ENCODE results near the gene ARL5B.

Gene ARL5B

GRCh38 chr10:18658271-18659124 is 733 bp upstream of the ARL5B start:
- no peak for DNase-seq (ENCODE audit: low read depth)

- DNase-seq (ENCODE audit: low read depth), result no peak
These were observed 746 bp downstream of the ARL5B start for GRCh38 chr10:18659819-18660535.

DNA sequence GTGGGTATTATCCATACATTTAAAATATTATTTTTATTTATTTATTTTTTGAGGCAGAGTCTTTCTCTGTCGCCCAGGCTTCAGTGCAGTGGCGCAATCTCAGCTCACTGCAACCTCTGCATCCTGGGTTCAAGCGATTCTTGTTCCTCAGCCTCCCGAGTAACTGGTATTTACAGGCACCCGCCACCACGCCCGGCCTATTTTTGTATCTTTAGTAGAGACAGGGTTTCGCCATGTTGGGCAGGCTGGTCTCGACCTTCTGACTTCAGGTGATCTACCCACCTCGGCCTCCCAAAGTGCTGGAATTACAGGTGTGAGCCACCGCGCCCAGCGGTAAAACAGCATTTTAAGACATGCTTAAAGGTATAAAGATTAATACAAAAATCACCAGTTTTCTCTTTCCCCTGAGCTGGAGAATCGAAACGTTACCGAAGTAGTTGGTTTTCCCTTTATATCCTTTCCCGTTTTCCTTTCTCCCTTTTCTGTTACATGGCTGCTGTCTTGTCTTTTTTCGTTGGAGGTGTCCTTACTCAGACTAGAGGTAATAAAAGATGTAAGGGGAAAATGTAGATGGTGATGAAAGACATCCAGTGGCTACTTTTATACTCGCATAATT is 1.7 kb downstream of the ARL5B start:
- no peak for DNase-seq (ENCODE audit: low read depth)

DNA sequence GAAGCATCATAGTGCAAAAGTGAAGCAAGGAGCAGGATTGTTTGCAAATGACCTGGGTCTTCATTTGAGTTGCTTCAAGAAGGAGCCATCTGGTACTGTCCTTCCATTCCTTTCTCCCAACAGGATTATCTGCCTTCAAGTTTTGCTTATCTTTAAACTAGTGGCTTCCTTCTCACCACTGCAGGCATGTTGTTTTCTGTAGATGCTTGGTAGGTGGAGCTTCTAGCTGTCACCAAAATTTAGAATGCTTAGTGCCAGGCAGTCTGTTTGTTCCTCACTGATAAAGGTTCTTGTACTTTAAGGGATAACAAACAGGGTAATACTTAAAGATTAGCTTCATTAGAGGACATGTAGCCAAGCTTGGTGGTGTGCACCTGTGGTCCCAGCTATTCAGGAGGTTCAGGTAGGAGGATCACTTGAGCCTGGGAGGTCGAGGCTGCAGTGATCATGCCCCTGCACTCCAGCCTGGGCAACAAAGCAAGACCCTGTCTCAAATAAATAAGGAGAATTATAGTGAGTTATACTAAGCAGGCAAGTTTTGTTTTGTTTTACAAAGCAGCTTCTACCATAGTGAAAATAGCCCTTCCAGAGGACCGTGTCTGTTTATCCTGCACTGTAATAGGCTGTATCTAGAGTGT is 5.7 kb downstream of the ARL5B start:
- DNase-seq (ENCODE audit: low read depth), result no peak

GRCh38 chr10:18665815-18666558 is 6.8 kb downstream of the ARL5B start:
- DNase-seq (ENCODE audit: low read depth), result no peak

- no peak for DNase-seq (ENCODE audit: low read depth)
These were observed 7.6 kb downstream of the ARL5B start for GRCh38 chr10:18666810-18667209.

- no peak for DNase-seq (ENCODE audit: low read depth)
These were observed 8.8 kb downstream of the ARL5B start for GRCh38 chr10:18668026-18668425.

DNA sequence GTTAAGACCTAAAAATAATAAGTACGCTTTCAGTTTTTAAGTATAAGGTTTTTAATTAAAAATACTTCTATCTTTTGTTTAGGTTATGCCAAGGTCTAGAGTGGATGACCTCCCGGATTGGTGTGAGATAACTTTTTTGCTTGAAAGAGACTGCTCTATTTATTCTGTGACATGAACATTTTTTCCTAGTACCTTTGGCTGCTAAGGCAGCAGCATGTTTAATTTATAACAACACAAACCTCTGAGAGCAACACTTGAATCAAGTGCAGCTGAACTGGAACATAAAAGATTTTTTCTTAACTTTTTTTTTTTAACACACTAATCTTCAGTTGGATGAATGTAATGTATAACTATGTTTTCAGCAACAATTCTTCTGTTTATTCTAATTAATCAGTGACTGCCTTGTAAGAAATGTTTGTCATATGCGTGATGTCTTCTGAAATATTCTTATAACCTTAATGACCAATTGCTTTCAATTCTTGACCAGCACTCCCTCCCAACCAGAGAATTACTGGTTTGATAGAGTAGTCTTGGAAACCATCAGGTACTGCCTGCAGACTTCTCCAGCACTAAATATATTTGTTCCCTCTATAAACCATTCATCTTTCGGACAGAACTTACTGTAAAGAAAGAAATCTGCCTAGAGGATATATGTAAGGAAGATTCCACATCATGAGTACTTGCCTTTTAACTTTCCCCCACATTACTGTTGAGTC is 16.0 kb downstream of the ARL5B start:
- no peak for DNase-seq (ENCODE audit: low read depth)

GRCh38 chr10:18680754-18681153 is 21.5 kb downstream of the ARL5B start:
- no peak for DNase-seq (ENCODE audit: low read depth)

- no peak for DNase-seq (ENCODE audit: low read depth)
These were observed 22.1 kb downstream of the ARL5B start for GRCh38 chr10:18681366-18681765.

DNA sequence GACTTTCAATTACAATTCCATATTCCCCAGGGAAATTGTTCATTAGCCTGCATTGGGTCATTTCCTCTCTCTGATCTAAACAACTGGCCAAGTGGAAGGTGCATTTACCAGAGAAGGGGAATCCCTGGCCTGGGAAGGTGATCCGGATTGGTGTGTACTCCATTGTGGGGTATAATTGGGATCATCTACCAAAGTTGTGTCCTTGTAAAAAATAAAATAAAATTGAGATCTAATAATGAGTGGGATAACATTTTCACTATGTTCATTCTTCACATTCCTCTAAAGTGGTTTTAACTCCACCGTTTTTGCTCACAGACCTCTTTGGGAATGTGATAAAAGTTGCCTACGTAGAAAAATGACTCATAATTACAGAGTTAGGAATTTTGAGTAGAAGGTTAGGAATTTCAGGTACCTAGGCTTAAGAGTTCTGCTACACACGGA is 22.8 kb downstream of the ARL5B start:
- DNase-seq (ENCODE audit: low read depth), result no peak

- DNase-seq (ENCODE audit: low read depth), result no peak
These were observed 24.2 kb downstream of the ARL5B start for GRCh38 chr10:18683427-18683826.

DNA sequence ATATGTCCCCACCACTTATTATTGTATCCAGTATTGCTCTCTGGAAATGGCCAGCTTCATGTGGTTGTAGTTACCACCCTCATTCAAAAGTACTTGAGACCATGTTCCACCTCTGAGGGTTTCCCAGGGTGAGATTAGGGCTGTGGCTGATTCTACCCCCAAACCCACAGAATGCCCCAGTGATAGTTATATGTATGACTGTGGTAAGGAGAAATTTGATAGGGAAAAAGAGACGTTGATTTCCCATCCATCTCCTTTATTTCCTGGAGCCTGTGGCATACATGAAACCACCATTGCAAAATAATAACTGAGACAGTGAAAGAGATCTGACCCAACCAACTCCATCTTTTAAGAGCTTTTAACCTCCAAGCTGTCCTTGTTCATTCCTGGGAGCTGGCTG is 25.2 kb downstream of the ARL5B start:
- no peak for DNase-seq (ENCODE audit: low read depth)

GRCh38 chr10:18684953-18685352 is 25.7 kb downstream of the ARL5B start:
- no peak for DNase-seq (ENCODE audit: low read depth)

DNA sequence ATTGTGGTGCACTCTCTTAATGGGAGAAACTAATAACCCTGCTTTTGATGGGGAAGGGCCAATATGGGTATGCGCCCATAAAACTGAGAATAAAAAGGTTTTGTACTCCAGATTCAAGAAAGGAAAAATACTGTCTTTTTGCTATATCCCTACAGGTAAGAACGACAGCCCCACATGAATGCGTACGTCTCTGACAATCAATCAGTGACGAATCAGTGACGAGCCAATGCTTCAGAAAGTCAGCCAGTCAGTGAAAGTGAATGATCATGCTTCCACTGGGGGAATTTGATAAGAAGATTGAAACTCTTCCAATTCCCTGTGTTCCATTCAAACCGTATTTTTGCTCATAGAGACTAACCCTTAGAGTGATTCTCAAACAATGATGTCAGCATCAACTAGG is 26.3 kb downstream of the ARL5B start:
- DNase-seq (ENCODE audit: low read depth), result no peak

DNA sequence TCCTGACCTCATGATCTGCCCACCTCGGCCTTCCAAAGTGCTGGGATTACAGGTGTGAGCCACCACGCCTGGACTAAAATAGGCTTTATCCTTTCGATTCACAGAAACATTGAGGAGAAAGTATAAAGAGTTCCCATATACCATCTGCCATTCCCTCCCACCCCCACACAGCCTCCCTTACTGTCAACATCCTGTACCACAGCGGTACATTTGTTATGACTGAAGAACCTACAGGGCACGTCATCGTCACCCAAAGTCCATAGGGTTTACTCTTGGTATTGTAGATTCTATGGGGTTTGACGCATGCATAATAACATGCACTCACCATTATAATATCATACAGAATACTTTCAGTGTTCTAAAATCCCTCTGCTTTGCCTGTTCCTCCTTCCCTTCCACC is 28.0 kb downstream of the ARL5B start:
- no peak for DNase-seq (ENCODE audit: low read depth)

- DNase-seq (ENCODE audit: low read depth), result no peak
These were observed 28.5 kb downstream of the ARL5B start for GRCh38 chr10:18687706-18688105.

- DNase-seq (ENCODE audit: low read depth), result no peak
These were observed 30.3 kb downstream of the ARL5B start for GRCh38 chr10:18689498-18689897.

- no peak for DNase-seq (ENCODE audit: low read depth)
These were observed 31.3 kb downstream of the ARL5B start for GRCh38 chr10:18690541-18690940.

- DNase-seq (ENCODE audit: low read depth), result no peak
These were observed 40.9 kb downstream of the ARL5B start for GRCh38 chr10:18699849-18700840.

All from HS-27A (cell line).